Skeletal muscle cell (primary cell): ENCODE data around the gene GNRH2.
"Not testable (repeated sequence)": the region's sequence is repeated elsewhere in the genome, so short reads cannot be mapped to it uniquely, and the experiment has no call there.

Experiments
- DNase-seq: peaks from one replicate; pipeline ENCODE4 v3.0.0-alpha.2; 2010; ENCODE audit warnings: low read depth
- H3K4me3 ChIP-seq: 2 replicates; pipeline ENCODE4 v1.5.1; 2011; ENCODE audit warnings: low read depth, mild to moderate bottlenecking, control low read depth, low read length, moderate library complexity

The GNRH2 gene

DNA sequence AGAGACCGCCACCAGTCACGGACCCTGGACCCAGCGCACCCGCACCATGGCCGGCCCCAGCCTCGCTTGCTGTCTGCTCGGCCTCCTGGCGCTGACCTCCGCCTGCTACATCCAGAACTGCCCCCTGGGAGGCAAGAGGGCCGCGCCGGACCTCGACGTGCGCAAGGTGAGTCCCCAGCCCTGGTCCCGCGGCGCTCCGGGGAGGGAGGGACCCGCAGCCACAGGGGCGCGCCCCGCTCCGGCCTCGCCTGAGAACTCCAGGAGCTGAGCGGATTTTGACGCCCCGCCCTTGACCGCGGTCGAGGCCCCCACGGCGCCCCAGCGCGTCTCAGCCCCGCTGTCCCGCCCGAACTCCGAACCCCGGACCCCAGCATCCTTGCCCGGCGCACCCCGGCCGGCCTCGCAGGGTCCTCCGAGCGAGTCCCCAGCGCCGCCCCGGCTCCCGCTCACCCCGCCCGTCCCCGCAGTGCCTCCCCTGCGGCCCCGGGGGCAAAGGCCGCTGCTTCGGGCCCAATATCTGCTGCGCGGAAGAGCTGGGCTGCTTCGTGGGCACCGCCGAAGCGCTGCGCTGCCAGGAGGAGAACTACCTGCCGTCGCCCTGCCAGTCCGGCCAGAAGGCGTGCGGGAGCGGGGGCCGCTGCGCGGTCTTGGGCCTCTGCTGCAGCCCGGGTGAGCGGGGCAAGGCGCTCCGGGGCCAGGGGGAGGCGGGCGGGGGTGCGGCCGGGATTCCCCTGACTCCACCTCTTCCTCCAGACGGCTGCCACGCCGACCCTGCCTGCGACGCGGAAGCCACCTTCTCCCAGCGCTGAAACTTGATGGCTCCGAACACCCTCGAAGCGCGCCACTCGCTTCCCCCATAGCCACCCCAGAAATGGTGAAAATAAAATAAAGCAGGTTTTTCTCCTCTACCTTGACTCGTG, 28.4 kb downstream of the GNRH2 start, which contains the start of gene OXT:
OXT (plus strand) TSS at position 11 of the 920 bp plus-strand sequence; CDS start at position 47, 36 bp downstream.
- peak within 1 kb of the TSS; percentile 30 for H3K4me3 ChIP-seq
- no peak for DNase-seq

GRCh38 chr20:3072530-3073250, 29.3 kb downstream of the GNRH2 start:
- H3K4me3 ChIP-seq: no peak overlapping the region
- no peak for DNase-seq

DNA sequence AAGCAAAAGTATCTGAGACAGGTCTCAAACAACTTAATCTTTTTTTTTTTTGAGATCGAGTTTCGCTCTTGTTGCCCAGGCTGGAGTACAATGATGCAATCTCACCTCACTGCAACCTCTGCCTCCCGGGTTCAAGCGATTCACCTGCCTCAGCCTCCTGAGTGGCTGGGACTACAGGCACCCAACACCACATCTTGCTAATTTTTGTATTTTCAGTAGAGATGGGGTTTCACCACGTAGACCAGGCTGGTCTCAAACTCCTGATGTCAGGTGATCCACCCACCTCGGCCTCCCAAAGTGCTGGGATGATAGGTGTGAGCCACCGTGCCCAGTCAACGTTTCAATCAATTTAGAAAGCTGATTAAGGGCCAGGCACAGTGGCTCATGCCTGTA, 29.8 kb downstream of the GNRH2 start:
- H3K4me3 ChIP-seq, DNase-seq: not testable (repeated sequence)

DNA sequence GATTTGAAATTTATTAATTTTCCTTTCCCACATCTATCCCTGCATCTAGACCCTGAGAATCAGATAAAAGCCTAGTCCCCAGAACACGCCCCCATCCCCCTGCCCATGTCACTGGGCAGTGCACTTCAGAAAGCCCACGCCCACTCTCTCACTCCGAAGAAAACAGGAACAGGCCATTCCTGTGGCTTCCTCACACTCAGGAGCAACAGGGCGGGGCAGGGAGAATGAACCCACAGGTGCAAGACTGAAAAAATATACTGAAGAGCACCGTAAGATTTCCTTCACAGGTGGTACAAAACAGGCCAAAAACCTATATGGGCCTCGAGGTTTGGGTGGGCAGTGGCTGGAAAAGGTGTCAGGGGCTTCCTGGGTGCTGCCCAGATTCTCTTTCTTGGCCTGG, 31.4 kb downstream of the GNRH2 start:
- H3K4me3 ChIP-seq: no peak overlapping the region
- DNase-seq: no peak

- not testable (repeated sequence) for DNase-seq, H3K4me3 ChIP-seq
Observed at GRCh38 chr20:3075315-3075714, 31.9 kb downstream of the GNRH2 start.

DNA sequence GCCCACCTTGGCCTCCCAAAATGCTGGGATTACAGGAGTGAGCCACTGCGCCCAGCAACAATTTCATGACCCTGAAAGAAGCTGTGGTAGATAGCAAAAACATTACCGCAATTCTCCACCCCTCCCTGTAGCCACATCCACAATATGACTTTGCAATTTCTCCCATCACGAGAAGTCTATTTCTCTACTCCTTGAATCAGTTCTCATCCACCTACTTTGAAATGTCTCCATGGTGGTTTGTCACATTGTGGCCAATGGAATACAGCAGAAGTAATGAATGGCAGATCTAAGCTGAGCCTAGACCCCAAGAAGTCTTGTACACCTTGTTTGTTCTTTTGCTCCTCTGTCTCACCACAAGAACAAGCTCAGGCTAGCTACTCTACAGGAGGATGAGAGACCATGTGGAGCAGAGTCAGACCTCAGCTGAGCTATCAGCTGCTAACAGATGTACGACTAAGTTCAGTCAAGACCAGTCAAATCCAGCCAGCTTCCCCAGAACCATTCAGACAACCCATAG, 34.3 kb downstream of the GNRH2 start:
- H3K4me3 ChIP-seq: no peak overlapping the region

GRCh38 chr20:3080939-3081388, 37.5 kb downstream of the GNRH2 start:
- no peak for DNase-seq
- H3K4me3 ChIP-seq: no peak overlapping the region

More for the DNA sequence above, 34.3 kb downstream of the GNRH2 start:
- DNase-seq: no peak

- DNase-seq: no peak
- H3K4me3 ChIP-seq: no peak overlapping the region
Observed at GRCh38 chr20:3081641-3082040, 38.2 kb downstream of the GNRH2 start.

GRCh38 chr20:3082306-3082951, 39.0 kb downstream of the GNRH2 start:
- no peak for DNase-seq
- H3K4me3 ChIP-seq: no peak overlapping the region

DNA sequence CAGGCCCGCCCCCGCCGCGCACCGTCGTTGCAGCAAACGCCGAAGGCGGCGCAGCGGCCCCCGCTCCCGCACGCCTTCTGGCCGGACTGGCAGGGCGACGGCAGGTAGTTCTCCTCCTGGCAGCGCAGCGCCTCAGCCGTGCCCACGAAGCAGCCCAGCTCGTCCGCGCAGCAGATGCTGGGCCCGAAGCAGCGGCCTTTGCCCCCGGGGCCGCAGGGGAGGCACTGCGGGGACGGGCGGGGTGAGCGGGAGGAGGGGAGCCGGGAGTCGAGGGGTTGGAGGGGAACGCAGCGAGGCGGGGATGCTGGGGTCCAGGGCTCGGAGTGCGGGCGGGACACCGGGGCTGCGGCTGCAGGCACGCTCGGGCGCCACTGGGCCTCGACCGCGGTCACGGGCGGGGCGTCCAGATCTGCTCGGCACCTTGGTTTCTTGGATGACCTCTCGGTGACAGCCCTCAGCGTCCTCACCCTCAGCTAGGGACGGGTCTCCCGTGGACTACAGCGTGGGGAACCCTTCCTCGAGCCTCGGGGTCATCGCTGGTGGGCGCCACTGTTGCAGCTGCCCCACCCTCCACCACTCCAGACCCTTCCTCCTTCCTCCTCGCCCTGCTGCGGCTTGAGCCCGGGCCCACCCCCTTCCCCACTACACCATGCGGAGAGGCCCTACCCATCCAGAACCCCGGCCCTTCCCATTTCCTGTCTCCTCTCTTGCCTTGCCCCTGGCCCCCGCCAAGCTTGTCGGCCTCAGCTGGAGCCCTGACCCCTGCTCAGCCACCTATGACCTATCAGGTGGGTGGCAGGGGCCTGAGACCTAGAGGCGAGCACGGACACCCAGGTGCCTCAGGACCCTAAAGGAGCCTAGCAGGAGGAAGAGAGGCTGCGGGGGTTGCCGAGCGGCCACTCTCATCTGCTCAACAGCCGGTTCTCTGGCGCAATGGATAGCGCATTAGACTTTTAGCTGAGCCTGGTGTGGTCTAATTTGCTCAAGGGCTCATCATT, 39.8 kb downstream of the GNRH2 start:
- no peak overlapping the region for H3K4me3 ChIP-seq
- DNase-seq: no peak

DNA sequence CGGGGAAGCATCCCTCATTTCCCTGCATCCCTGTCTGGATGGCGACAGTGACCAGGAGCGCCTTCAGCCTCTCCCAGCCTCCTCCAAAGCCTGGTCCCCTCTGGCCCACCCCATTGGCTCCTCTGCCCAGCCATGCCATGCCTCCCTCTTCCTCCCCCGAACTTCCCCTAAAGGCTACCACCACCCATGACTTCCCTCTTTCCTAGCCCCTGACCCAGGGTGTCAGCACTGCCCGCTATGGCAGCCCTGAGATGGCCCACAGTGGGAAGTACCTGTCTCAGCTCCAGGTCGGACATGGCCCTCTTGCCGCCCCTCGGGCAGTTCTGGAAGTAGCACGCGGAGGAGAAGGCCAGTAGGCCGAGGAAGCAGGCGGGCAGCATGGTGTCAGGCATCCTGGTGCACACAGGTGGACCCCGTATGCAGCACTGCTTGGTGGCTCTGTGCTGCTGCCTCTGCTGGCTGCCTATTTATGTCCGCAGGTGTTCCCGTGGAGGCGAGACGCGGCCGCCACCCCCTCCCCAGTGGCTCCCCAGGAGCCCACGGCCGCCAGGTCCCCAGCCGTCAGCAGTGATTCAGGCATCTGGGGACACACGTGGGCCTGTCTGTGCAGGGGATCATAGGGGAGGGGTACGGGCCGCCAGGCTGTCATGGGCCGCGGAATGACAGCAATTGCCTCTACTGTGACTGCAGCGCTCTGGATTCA, 41.0 kb downstream of the GNRH2 start, which contains the start of gene AVP:
AVP (minus strand) TSS at position 442 of the 703 bp plus-strand sequence; CDS start at position 392, 50 bp downstream.
- no peak within 1 kb of the TSS for H3K4me3 ChIP-seq
- no peak for DNase-seq

DNA sequence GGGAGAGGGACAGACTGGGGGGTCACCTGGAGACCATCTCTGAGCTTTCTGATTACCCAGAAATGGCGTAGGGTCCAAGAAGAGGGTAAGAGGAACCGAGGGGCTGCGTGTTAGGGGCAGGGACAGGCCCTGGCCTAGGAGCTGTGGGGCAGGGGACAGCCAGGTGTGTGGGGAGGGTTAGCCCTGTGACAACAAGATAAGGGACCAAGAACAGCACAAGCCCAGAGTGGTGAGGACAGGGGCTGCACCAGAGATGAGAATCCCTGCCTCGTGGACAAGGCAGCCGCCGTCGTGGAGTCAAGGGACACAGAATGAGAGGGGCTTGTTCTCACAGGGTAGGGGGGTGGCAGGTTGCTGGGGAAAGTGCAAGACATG, 41.6 kb downstream of the GNRH2 start:
- H3K4me3 ChIP-seq: no peak overlapping the region

DNA sequence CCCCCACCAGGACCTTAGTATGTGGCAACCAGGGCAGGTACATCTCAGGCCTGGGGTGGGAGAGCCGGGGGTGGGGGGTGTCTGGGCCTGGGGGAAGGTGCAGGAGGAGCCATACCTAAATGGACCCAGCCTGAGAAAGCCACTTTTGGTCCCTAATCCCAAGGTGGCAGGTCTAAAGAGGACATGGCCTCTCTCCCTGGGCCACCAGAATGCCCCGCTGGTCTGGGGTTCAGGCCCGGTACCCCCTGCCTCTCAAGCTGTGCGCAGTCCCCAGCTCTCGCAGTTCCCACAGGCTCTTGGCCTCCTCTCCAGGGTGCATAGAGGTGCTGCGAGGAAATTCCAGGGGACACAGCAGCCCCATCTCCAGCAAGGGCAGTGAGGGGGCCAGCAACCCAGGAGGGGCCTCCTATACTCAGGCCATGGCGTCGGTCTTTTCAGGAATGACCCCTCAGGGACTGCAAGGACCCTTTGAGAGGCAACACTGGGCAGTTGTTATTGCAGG, 42.2 kb downstream of the GNRH2 start:
- DNase-seq: no peak
- no peak overlapping the region for H3K4me3 ChIP-seq

More for the DNA sequence above, 41.6 kb downstream of the GNRH2 start:
- no peak for DNase-seq

GRCh38 chr20:3088031-3088430, 44.6 kb downstream of the GNRH2 start:
- no peak for DNase-seq
- no peak overlapping the region for H3K4me3 ChIP-seq

GRCh38 chr20:3090565-3090964, 47.1 kb downstream of the GNRH2 start:
- H3K4me3 ChIP-seq: no peak overlapping the region
- no peak for DNase-seq

GRCh38 chr20:3092611-3093379, 49.4 kb downstream of the GNRH2 start:
- H3K4me3 ChIP-seq: peak overlapping the region; percentile 40
- DNase-seq: no peak

DNA sequence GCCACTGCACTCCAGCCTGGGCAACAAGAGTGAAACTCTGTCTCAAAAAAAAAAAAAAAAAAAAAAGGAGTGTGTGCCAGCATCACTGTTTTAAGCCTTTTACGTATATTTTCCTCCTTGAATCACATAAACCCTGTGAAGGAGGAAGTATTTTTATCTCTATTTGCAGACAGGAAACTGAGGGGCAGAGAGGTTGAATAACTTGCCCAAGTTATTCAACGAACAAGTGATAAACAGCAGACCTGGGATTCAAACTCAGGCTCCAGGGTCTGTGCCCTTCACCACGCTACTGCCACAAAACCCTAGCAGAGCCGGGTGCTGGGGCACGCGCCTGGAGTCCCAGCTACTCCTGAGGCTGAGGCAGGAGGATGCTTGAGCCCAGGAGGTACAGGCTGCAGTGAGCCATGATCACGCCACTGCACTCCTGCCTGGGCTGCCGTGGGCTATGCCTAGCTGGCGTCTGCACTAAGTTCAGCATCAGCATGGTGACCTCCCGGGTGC, 50.5 kb downstream of the GNRH2 start:
- DNase-seq: no peak
- H3K4me3 ChIP-seq: no peak overlapping the region
